NCI-H748 (cell line): Measurements from ENCODE around the gene SRC.
"Not testable (repeated sequence)": the region's sequence is repeated elsewhere in the genome, so short reads cannot be mapped to it uniquely, and the experiment has no call there.

Experiments
- DNase-seq: peaks from one replicate; lab custom pipeline; 2025; ENCODE audit not compliant: unreplicated experiment; lab: John Stamatoyannopoulos, UW

The SRC gene

DNA sequence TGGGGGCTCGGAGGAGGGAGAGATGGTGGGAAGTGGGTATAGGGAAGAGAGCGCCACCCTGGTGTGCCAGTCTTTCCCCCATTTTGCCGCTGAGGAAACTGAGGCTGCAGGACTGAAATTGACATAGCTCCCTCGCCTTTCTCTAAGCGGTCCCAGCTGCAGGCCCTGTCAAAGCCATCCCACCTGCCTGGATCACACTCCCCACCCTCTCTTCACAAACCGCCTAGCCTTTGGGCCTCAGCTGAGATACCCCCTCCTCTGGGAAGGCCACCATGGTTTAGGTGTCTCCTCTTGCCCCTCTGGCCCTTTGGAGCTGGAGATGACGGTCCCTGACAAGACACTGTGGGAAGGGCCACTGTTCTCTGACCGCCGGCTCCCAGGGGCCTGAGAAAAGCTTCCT is 16.9 kb downstream of the SRC start:
- no peak for DNase-seq

DNA sequence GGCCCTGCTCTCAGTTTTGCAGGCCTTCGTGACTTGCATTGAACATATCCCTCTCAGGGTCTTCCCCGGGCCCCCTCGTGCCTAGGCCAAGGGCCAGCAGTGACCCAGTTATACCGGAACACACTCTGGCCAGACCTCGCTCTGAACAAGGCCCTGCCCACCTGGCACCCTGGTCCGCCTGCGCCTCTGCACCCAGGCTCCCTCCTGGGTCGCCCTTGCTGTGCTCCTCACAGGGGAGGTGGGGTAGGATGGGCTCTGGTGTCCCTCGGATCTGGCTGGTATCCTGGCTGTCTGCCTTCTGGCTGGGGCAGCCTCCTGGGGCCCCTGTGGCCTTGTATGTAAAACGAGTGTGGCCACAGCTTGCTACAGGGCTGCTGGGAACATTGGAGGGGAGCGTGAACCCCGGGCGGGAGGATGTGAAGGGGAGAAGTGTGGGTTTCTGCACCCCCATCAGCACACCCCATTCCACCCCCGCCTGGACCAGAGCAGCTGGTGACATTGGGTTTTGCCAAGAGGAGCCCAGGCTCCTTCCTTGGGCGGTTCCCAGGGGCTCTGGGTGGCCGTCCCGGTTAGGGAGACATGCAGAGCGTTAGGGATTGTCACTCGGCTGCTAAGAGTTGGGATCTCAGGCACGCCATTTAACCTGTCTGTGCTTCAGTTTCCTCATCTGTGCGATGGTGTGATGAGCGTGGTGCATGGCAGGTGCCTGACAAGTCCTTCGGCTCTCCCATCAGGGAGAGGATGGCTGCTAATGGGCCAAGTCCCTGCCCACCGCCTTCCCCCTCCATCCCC is 17.5 kb downstream of the SRC start:
- no peak for DNase-seq

- no peak for DNase-seq
Measured at GRCh38 chr20:37364013-37364926, 18.3 kb downstream of the SRC start.

DNA sequence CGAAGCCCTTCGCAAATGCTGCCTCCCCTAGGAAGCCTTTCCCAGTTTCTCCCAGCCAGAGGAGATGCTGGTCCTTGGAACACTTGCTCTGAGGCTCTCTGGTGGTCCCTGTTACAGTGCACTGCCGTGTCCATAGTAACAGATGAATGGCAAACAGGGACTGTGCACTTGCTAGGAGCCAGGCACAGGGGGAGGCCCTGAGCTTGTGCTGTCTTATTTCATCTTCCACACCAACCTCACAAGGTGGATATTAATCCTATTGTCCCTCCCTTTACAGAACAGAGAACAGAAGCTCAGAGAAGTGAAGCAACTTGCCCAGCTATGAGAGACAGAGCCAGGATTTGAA is 19.0 kb downstream of the SRC start:
- DNase-seq, result no peak

- no peak for DNase-seq
Measured at GRCh38 chr20:37365760-37366638, 20.1 kb downstream of the SRC start.

- no peak for DNase-seq
Measured at GRCh38 chr20:37366743-37367142, 20.8 kb downstream of the SRC start.

DNA sequence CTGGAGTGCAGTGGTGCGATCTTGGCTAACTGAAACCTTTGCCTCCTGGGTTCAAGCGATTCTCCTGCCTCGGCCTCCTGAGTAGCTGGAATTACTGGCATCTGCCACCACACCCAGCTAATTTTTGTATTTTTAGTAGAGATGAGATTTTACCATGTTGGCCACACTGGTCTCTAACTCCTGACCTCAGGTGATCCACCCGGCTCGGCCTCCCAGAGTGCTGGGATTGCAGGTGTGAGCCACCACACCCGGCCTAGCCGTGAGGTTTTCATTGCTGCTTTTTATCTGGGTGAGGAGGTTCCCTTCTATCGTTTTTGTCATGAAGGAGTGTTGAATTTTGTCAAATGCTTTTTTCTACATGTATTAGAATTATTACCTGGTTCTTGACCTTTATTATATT is 23.9 kb downstream of the SRC start:
- DNase-seq, result no peak

- not testable (repeated sequence) for DNase-seq
Measured at GRCh38 chr20:37371845-37372244, 25.9 kb downstream of the SRC start.

DNA sequence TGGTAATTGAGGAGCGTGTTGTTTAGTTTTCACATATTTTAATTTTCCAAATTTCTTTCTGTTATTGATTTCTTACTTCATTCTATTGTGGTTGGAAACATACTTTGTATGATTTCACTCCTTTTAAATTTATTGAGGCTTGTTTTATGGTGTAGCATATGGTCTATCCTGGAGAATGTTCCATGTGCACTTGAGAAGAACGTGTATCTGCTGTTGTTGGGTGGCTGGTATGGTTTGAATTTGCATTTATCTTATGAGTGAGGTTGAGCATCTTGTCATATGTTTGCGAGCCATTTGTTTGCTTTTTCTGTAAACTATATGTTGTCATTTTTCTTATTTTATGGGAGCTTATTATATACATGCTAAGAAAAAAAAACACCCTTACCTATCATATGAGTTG is 26.5 kb downstream of the SRC start:
- DNase-seq, result no peak

GRCh38 chr20:37373020-37373598 is 27.2 kb downstream of the SRC start:
- DNase-seq, result no peak

DNA sequence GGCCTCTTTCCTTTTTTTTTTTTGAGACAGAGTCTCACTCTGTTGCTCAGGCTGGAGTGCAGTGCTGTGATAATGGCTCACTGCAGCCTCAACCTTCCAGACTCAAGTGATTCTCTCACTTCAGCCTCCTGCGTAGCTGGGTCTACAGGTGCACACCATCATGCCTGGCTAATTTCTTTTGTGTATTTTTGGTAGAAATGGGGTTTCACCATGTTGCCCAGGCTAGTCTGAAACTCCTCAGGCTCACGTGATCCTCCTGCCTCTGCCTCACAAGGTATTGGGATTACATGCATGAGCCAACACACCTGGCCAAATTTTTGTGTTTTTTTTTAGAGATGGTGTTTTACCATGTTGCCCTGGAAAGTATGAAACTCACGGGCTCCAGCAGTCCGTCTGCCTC is 29.3 kb downstream of the SRC start:
- DNase-seq, result no peak

- DNase-seq, result no peak
Measured at GRCh38 chr20:37376324-37376723, 30.4 kb downstream of the SRC start.

DNA sequence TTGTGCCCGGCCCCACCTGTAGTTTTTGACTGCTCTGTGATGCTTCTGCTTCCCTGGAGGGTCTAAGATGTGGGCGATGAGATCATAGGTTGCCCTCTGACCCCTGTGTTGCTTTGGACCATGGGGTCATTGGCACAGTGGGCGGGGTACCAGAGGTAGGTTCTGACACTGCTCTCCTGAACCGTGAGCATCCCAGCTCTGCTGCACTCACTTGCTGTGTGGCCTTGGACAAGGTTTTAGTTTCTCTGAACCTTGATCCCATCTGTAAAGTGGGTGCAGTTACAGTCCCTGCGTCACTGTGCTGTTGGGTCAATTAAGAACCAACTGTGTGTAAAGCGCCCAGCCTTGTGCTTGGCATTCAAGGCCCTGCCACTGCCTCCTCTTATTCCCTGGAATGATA is 30.9 kb downstream of the SRC start:
- DNase-seq, result no peak

DNA sequence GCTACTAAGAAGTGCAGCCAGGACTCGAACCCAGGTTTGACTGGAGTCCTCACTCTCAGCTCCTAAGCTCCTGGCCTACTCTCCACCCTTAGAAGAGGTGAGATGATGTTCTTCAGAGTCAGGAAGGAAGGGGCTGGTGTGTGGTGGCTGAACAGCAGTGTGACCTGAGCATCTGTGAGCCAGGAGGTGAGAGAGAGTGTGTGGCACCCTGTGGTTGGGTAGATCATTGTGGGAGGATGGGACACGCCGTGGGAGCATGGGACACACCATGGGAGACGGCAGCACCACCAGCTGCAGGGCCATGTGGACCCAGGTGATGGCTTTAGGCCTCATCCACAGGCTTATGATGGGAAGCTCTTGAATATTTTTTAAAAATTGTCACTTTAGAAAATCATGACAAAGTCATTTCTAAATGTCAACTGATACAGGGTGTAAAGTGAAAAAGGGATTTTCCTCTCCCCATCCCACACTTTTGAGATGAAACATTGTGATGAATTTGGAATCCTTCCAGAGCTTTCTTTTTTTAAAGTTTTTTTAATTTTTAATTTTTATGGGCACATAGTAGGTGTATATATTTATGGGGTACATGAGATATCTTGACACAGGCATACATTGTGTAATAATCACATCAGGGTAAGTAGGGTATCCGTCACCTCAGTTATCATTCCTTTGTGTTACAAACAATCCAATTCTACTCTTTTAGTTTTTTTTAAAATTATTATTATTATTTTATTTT is 31.6 kb downstream of the SRC start:
- no peak for DNase-seq

GRCh38 chr20:37378420-37378784 is 32.5 kb downstream of the SRC start:
- no peak for DNase-seq

GRCh38 chr20:37378785-37379598 is 33.1 kb downstream of the SRC start:
- DNase-seq, result no peak

DNA sequence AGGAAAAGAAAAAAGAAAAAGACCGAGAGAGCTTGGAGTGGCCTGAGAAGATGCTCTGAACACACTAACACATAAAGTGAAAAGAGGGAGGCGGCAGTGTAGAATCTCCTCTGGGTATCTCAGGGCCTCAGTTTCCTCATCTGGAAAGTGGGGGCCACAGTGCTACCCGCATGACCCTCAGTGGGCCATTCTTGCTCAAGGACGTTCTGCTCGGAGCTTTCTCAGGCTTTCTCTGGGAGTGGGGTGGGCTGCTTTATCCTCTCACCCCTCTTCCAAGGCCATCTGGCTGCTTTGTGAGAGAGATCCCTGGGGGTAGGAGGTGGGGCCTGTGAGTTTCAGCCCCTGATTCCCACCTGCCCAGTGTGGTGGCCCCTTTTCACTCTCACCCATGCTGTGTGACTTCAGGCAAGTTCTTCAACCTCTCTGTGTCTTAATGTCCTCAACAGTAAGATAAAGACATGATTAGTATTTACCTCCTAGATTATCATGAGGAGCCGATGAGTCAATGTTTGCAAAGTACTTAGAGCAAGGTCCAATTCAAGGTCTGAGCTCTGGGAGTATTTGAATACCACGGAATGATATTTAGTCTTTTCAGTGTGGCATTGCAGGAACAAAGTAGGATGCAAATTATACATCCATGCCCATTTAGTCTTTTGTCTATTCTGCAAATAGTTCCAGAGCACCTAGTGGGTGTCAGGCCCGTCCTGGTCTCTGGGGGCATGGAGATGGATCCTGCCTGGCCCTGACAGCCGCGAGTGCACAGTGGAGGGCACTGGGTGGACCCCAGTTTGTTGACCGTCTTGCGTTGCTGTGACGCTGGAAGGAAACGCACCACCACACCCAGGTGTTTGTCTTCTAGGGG is 34.3 kb downstream of the SRC start:
- DNase-seq, result peak; percentile 40

DNA sequence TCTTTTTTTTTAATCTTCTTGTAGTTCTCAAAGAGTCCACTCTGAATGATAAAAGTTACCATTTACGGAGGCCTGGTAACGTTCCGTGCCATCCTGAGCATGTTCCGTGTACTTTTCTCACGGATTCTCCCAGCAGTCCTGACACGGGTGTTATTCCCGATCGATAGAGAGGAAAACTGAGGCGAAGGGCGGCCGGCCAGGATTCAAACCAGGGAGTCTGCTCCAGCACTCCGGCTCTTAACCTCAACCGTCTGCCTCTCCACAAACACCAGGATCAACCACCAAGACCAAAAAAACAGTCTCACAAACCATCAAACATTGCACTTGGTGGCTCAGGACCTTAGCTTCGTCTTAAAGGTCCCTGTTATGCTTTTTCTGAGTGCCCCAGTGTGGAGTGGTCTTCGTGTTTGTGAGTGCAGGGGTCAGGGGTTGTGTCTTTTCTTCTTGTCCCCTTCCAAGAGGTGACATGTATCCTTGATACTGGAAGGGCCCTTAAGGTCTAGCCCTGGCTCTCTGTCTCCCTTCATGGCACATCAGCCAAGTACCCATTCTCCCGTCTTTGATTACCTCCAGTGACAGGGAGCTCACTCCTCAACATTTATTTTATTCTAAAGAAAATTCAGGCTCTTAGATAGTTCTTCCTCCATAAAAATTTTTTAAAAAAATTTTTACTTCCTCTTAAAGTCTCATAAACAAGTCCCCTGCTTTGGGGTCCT is 35.1 kb downstream of the SRC start:
- no peak for DNase-seq
